Medulla oblongata (tissue), 1 donor: ENCODE results near the gene NRK.
"Not testable (repeated sequence)": the region's sequence is repeated elsewhere in the genome, so short reads cannot be mapped to it uniquely, and the experiment has no call there.

Experiments used
- DNase-seq: peaks from one replicate; pipeline ENCODE4 v3.0.0-alpha.2; 2015; ENCODE audit errors: extremely low spot score

NRK gene

GRCh38 chrX:105880491-105880890, 58.2 kb downstream of the NRK start:
- no peak for DNase-seq

DNA sequence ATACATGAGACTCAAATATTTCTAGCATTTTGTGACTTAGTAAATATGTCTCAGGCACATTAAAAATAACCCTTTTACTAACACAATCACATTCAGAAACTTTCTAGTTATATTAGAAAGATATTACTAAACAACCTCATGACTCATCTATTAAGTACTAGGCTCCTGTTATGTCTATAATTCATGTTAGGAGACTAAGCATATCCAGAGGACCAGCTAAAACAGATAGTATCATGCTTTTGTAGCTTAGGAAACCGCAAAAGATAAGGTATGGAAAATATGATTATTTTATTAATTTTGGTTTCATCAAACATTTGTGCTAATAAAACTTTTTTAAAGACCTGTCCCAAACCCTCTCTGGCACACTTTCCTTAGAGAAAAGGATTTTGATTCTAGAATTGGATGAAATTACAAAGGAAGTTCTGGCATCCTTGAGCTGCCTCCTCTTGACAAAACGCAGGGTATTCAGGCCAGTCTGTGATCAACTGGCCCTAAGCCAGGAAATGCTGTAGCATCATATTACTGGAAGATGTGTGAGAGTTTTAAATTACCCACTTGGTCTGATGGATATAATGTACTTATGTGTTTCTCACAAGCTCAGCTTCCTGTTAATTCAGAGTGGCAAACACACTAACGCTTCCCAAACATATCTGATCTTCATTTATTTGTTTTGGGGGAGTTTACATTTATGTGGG, 60.4 kb downstream of the NRK start:
- no peak for DNase-seq

- no peak for DNase-seq
These were observed 72.4 kb downstream of the NRK start for GRCh38 chrX:105894721-105895120.

DNA sequence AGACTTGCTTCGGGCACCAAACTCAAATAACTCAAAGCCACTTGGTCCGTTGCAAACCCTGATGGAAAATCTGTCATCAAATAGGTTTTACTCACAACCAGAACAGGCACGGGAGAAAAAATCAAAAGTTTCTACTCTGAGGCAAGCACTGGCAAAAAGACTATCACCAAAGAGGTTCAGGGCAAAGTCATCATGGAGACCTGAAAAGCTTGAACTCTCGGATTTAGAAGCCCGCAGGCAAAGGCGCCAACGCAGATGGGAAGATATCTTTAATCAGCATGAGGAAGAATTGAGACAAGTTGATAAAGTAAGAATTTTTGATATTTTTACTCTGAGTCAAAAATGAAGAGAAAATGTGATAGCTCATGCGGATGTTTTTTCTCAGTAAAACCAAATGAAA, 87.2 kb downstream of the NRK start:
- DNase-seq, result no peak

GRCh38 chrX:105910563-105911105, 88.3 kb downstream of the NRK start:
- DNase-seq, result no peak

DNA sequence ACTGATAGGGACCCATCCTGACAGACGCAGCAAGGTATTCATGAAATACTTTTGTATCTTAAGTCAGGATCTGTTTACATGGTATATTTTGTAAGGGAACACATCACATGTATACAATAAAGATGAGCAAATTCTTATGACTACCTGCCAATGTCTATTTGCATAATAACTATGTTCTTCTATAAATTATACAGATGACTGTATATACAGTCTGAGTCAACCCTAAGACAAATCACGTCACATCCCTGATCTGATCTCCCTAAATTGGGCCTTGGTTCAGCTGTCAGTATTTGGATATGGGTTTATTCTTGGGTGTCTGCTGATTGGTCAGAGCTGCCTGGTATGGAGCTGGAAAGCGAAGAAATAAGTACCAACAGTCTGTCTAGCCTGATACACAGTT, 122.9 kb downstream of the NRK start:
- DNase-seq, result no peak

- no peak for DNase-seq
These were observed 147.1 kb downstream of the NRK start for GRCh38 chrX:105969487-105969886.

DNA sequence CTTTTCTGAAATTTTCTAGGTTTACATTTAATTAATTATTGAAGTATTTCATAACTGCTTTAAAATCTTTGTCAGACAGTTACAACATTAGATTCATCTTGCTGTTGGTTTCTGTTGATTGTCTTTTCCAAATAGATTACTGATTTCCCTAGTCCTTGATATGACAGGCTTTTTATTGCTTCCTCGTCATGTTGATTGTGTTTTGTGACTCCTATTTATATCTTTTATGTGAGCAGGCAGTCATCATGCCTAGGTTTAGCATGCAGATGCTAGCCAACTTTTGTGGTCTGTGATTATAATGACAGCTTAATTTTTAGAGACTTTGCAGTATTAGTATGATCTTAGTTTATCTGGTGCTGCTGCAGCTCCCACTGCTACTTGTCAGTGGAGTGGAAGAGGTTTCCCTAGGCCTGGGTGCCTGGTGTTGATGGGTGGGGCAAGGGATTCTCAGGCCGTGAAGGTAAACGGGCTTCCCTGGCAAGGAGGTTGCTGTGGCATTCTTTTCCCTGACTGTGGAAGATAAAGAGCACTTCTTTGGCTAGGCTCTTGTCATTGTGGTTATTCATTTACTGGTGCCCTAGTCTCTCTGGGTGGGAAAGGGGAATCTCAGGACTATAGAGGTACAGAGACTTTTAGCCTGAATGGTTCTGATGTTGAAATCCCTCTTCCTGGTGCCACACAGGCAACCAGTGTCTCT, 150.5 kb downstream of the NRK start:
- no peak for DNase-seq

GRCh38 chrX:105973387-105973739, 151.0 kb downstream of the NRK start:
- no peak for DNase-seq

- DNase-seq, result peak; percentile 6
These were observed 153.0 kb downstream of the NRK start for GRCh38 chrX:105975382-105975781.

GRCh38 chrX:105981772-105982485, 159.6 kb downstream of the NRK start:
- no peak for DNase-seq

DNA sequence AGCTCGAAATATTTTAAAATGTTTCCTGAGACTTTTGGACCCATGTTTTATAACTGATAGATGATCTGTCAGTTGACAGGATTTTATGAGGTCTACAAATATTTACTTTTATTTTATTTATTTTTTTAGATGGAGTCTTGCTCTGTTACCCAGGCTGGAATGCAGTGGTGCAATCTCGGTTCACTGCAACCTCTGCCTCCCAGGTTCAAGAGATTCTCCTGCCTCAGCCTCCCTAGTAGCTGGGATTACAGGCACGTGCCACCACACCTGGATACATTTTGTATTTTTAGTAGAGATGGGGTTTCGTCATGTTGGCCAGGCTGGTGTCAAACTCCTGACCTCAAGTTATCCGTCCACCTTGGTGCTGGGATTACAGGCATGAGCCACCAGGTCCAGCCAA, 166.1 kb downstream of the NRK start:
- DNase-seq, result not testable (repeated sequence)

- DNase-seq, result no peak
These were observed 177.0 kb downstream of the NRK start for GRCh38 chrX:105999294-105999693.

- DNase-seq, result no peak
These were observed 177.9 kb downstream of the NRK start for GRCh38 chrX:106000203-106000602.

DNA sequence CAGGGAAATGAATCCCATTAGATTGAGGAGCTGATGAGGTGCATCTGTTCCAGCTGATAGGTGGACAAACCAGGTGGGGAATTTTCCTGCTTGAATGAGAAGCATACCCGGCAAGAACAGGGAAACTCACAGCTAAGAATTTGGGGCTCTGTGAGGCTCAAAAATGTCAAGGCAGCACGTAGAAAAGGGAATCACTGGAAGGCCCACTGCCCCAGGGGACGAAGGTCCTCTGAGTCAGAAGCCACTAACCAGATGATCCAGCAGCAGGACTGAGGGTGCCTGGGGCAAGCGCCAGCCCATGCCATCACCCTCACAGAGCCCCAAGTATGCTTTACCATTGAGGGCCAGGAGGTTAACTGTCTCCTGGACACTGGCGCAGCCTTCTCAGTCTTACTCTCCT, 178.3 kb downstream of the NRK start:
- not testable (repeated sequence) for DNase-seq

DNA sequence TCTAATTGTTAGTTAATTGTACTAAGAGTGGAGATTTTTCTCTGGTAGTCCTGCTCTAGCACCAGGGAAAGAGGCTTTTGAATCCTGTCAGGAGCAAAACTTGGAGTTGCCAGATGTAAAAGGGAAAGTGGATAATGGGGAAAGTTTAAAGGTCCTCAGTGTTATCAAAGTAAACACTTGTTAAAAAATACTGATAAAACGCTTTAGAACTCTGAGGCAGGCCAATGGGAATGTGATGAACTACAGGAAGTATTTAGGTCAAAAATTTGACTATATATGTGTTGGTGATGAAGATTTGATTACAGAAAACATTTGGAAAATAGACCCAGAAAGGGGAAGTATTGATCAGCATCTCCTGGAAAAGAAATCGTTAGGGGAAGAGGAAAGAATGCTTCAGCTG, 183.3 kb downstream of the NRK start:
- DNase-seq, result no peak

DNA sequence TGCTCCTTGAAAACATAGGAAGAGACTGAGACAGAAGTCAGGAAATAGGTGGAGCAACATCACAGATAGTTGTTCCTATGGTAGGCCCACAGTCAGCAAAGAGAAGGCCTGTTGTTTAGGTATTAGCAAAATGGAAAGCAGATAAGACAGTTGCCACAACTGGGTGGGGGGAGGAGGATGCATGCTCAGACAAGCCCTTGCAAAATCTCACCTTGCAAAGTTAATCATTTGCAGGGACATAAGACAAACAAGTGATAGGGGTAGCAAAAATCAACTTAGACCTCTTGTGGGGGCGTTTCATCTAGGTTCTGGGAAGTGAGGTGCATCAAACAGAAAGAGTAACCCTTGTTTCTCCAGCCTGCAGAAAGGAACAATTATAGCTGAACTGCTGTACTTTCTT, 185.5 kb downstream of the NRK start:
- no peak for DNase-seq
